Activated CD8-positive, alpha-beta memory T cell treated with anti-CD3 and anti-CD28 coated beads, Interleukin-2, amount 10 ng/mL, durations not matched to agents 7 days and 5 days (primary cell): Measurements from ENCODE around the gene RABL2A. TPM values are rescaled to one million over a fixed set of nuclear protein-coding genes. Genes with fewer than 3 reads are reported as not detected.
"Not testable (repeated sequence)": the region's sequence is repeated elsewhere in the genome, so short reads cannot be mapped to it uniquely, and the experiment has no call there.

ENCODE experiments used
- ATAC-seq: fragments of 150-1000 bp; cut with Tn5 transposase; one replicate; pipeline ENCODE4 v1.10.0; 2021; ENCODE audit warnings: moderate library complexity
- CTCF ChIA-PET: fragments of 350-600 bp; sonication (Branson Sonifier 250); formaldehyde crosslinking; loops from one replicate; lab custom pipeline; 2021; ENCODE audit warnings: antibody characterized with exemption; lab: Charles Lee
- DNase-seq: peaks from one replicate; pipeline ENCODE4 v3.0.0-alpha.2; 2020
- H3K27ac Mint-ChIP-seq: one replicate; pipeline ENCODE4 v1.8.0; 2021; ENCODE audit warnings: mild to moderate bottlenecking, mixed read lengths
- H3K27me3 Mint-ChIP-seq: one replicate; pipeline ENCODE4 v1.8.0; 2021; ENCODE audit warnings: mixed read lengths
- H3K36me3 Mint-ChIP-seq: one replicate; pipeline ENCODE4 v1.8.0; 2021; ENCODE audit warnings: mild to moderate bottlenecking, mixed read lengths
- H3K4me1 Mint-ChIP-seq: one replicate; pipeline ENCODE4 v1.8.0; 2021; ENCODE audit warnings: mixed read lengths
- H3K4me3 Mint-ChIP-seq: one replicate; pipeline ENCODE4 v1.8.0; 2021; ENCODE audit warnings: mild to moderate bottlenecking, moderate library complexity, mixed read lengths
- H3K9me3 Mint-ChIP-seq: one replicate; pipeline ENCODE4 v1.8.0; 2022; ENCODE audit warnings: low read depth, mixed read lengths
- total RNA-seq, 2 experiments: library from RNA; stranded (reverse); gene quantifications; one replicate each; pipeline ENCODE4 v1.2.3, GENCODE V29; 2021

The RABL2A gene
- total RNA-seq, 2 experiments from 2014 or later: 13.3 to 19.5 TPM

GRCh38 chr2:113636226-113636625 is 9.2 kb downstream of the RABL2A start:
- H3K27ac Mint-ChIP-seq, H3K4me3 Mint-ChIP-seq, CTCF ChIA-PET, ATAC-seq, H3K4me1 Mint-ChIP-seq, H3K27me3 Mint-ChIP-seq, H3K9me3 Mint-ChIP-seq, H3K36me3 Mint-ChIP-seq, DNase-seq: not testable (repeated sequence)

- H3K4me3 Mint-ChIP-seq, DNase-seq, CTCF ChIA-PET, H3K4me1 Mint-ChIP-seq, H3K9me3 Mint-ChIP-seq, H3K27me3 Mint-ChIP-seq, H3K36me3 Mint-ChIP-seq, H3K27ac Mint-ChIP-seq, ATAC-seq: not testable (repeated sequence)
Measured at GRCh38 chr2:113638084-113638483, 11.0 kb downstream of the RABL2A start.

GRCh38 chr2:113646217-113646616 is 19.2 kb downstream of the RABL2A start:
- H3K4me3 Mint-ChIP-seq, H3K9me3 Mint-ChIP-seq, H3K4me1 Mint-ChIP-seq, H3K36me3 Mint-ChIP-seq, CTCF ChIA-PET, ATAC-seq, H3K27me3 Mint-ChIP-seq, H3K27ac Mint-ChIP-seq, DNase-seq: not testable (repeated sequence)

- H3K4me1 Mint-ChIP-seq, H3K9me3 Mint-ChIP-seq, H3K27me3 Mint-ChIP-seq, H3K4me3 Mint-ChIP-seq, CTCF ChIA-PET, H3K27ac Mint-ChIP-seq, H3K36me3 Mint-ChIP-seq, ATAC-seq, DNase-seq: not testable (repeated sequence)
Measured at GRCh38 chr2:113650834-113651815, 24.1 kb downstream of the RABL2A start.

- H3K4me3 Mint-ChIP-seq, H3K4me1 Mint-ChIP-seq, CTCF ChIA-PET, ATAC-seq, DNase-seq, H3K27ac Mint-ChIP-seq, H3K27me3 Mint-ChIP-seq, H3K9me3 Mint-ChIP-seq, H3K36me3 Mint-ChIP-seq: not testable (repeated sequence)
Measured at GRCh38 chr2:113652599-113652998, 25.5 kb downstream of the RABL2A start.

- H3K27ac Mint-ChIP-seq, CTCF ChIA-PET, H3K9me3 Mint-ChIP-seq, ATAC-seq, DNase-seq, H3K4me1 Mint-ChIP-seq, H3K4me3 Mint-ChIP-seq, H3K36me3 Mint-ChIP-seq, H3K27me3 Mint-ChIP-seq: not testable (repeated sequence)
Measured at GRCh38 chr2:113656031-113656624, 29.1 kb downstream of the RABL2A start.

- H3K4me1 Mint-ChIP-seq, H3K4me3 Mint-ChIP-seq, H3K27ac Mint-ChIP-seq, DNase-seq, H3K36me3 Mint-ChIP-seq, H3K9me3 Mint-ChIP-seq, H3K27me3 Mint-ChIP-seq, CTCF ChIA-PET, ATAC-seq: not testable (repeated sequence)
Measured at GRCh38 chr2:113657735-113658134, 30.7 kb downstream of the RABL2A start.

- H3K9me3 Mint-ChIP-seq, H3K4me1 Mint-ChIP-seq, ATAC-seq, DNase-seq, H3K4me3 Mint-ChIP-seq, CTCF ChIA-PET, H3K27ac Mint-ChIP-seq, H3K27me3 Mint-ChIP-seq, H3K36me3 Mint-ChIP-seq: not testable (repeated sequence)
Measured at GRCh38 chr2:113663285-113664060, 36.4 kb downstream of the RABL2A start.

- not testable (repeated sequence) for H3K4me3 Mint-ChIP-seq, ATAC-seq, H3K9me3 Mint-ChIP-seq, H3K27me3 Mint-ChIP-seq, H3K36me3 Mint-ChIP-seq, H3K27ac Mint-ChIP-seq, H3K4me1 Mint-ChIP-seq, DNase-seq
- CTCF ChIA-PET: interaction anchor here (1.2 kb wide), 1 partner anchor 35 kb away, joined by 4 read pairs; no protein-coding TSS in a partner anchor
Measured at GRCh38 chr2:113664761-113665533, 37.9 kb downstream of the RABL2A start.

GRCh38 chr2:113669013-113669412 is 41.9 kb downstream of the RABL2A start:
- H3K27ac Mint-ChIP-seq, CTCF ChIA-PET, H3K4me1 Mint-ChIP-seq, H3K4me3 Mint-ChIP-seq, ATAC-seq, H3K27me3 Mint-ChIP-seq, H3K9me3 Mint-ChIP-seq, H3K36me3 Mint-ChIP-seq, DNase-seq: not testable (repeated sequence)

GRCh38 chr2:113672326-113672932 is 45.4 kb downstream of the RABL2A start:
- H3K4me1 Mint-ChIP-seq: no peaks in the 10 kb centered on the region
- H3K9me3 Mint-ChIP-seq: no peaks in the 10 kb centered on the region
- H3K27me3 Mint-ChIP-seq: no peaks in the 10 kb centered on the region
- no peak overlapping the region for H3K4me3 Mint-ChIP-seq
- no peak overlapping the region for H3K27ac Mint-ChIP-seq
- ATAC-seq: no peak
- no peaks in the 10 kb centered on the region for H3K36me3 Mint-ChIP-seq
- no peak for DNase-seq
- CTCF ChIA-PET: no interaction called here

- ATAC-seq (no peak), DNase-seq (no peak)
- Mint-ChIP-seq H3K4me1 (peaks cover 2% of the 10 kb centered on the region), H3K9me3 (no peaks in the 10 kb centered on the region), H3K36me3 (no peaks in the 10 kb centered on the region), H3K27ac (no peak overlapping the region), H3K4me3 (no peak overlapping the region), H3K27me3 (no peaks in the 10 kb centered on the region)
- CTCF ChIA-PET: no interaction called here
Measured at GRCh38 chr2:113675875-113676274, 48.8 kb downstream of the RABL2A start.
